HepG2 (cell line): ENCODE data around the gene SH3D19. TPM values are rescaled to one million over a fixed set of nuclear protein-coding genes. Genes with fewer than 3 reads are reported as not detected.
"Not testable (repeated sequence)": the region's sequence is repeated elsewhere in the genome, so short reads cannot be mapped to it uniquely, and the experiment has no call there.

Experiments used
- ATAC-seq: fragments of 200-7000 bp; cut with Tn5 transposase; 3 replicates; pipeline ENCODE4 v1.9.1; 2020; ENCODE audit warnings: mild to moderate bottlenecking, moderate library complexity
- BruUV-seq: library from RNA; stranded (reverse); fragments of 400-500 nt; replicated peaks from 2 replicates; lab custom pipeline; 2021; lab: Mats Ljungman, UMichigan
- CTCF ChIA-PET: fragments of 300-600 bp; formaldehyde crosslinking; extraction: SDS; loops from one replicate; lab custom pipeline; 2021; ENCODE audit warnings: low total read pairs, inconsistent platforms, low intra/inter-chr PET ratio; lab: Yijun Ruan, JAX
- POLR2A ChIA-PET: fragments of 350-600 bp; sonication (Branson Sonifier 250); formaldehyde crosslinking; loops from one replicate; lab custom pipeline; 2020; ENCODE audit warnings: antibody characterized with exemption, inconsistent platforms; lab: Yijun Ruan, JAX
- DNase-seq: peaks from one replicate; pipeline ENCODE4 v3.0.0-alpha.2; 2015; ENCODE audit warnings: low spot score
- FAIRE-seq: peaks from 3 replicates; lab custom pipeline; 2011; peaks lifted over from hg19 to GRCh38; lab: Jason Lieb, UNC
- H2AFZ ChIP-seq: one replicate; pipeline ENCODE4 v1.6.1; 2011; ENCODE audit warnings: low read length, inconsistent platforms
- H3K27ac ChIP-seq: fragments of 300-600 bp; 3 replicates; pipeline ENCODE4 v1.8.0; 2011; ENCODE audit warnings: mixed run types, mild to moderate bottlenecking, mixed read lengths, low read length, inconsistent platforms; ENCODE audit not compliant: insufficient read depth; ENCODE audit errors: extremely low read length
- H3K27me3 ChIP-seq, 2 experiments: fragments of 200-600 bp in 1 of 2; 2 replicates in 1 of 2; 3 replicates in 1 of 2; pipeline versions ENCODE4 v1.6.0 to v1.8.0; 2011; ENCODE audit warnings: low read length in 2 of 2, mild to moderate bottlenecking in 2 of 2, moderate library complexity in 2 of 2, inconsistent platforms in 1 of 2; ENCODE audit not compliant: insufficient read depth in 2 of 2, control insufficient read depth in 1 of 2
- H3K36me3 ChIP-seq, 2 experiments: fragments of 200-600 bp in 1 of 2; replicated peaks in 1 of 2; 2 replicates in 1 of 2; 3 replicates in 1 of 2; pipeline versions ENCODE4 v1.5.1 to v1.8.0; 2011; ENCODE audit warnings: low read length in 2 of 2, inconsistent platforms in 1 of 2; ENCODE audit not compliant: insufficient read depth in 2 of 2, control insufficient read depth in 1 of 2
- H3K4me1 ChIP-seq: 2 replicates; pipeline ENCODE4 v1.5.1; 2012; ENCODE audit warnings: low read length, inconsistent platforms; ENCODE audit not compliant: insufficient read depth
- H3K4me2 ChIP-seq: 2 replicates; pipeline ENCODE4 v1.6.0; 2011; ENCODE audit warnings: low read depth, low read length, inconsistent platforms
- H3K4me3 ChIP-seq, 3 experiments: fragments of 200-600 bp in 1 of 3; sonication (generic), shearing (Covaris generic) in 1 of 3; replicated peaks in 1 of 3; 2 replicates each; pipeline ENCODE4 v1.5.1; 2011 to 2016; ENCODE audit warnings: low read length in 3 of 3, inconsistent platforms in 2 of 3, low read depth in 2 of 3, mild to moderate bottlenecking in 2 of 3, control low read depth in 1 of 3, mixed read lengths in 1 of 3; ENCODE audit not compliant: insufficient read depth in 1 of 3
- H3K79me2 ChIP-seq: one replicate; pipeline ENCODE4 v1.6.1; 2011; ENCODE audit warnings: low read length, inconsistent platforms; ENCODE audit not compliant: insufficient read depth
- H3K9ac ChIP-seq: 2 replicates; pipeline ENCODE4 v1.6.0; 2011; ENCODE audit warnings: mild to moderate bottlenecking, low read depth, low read length, inconsistent platforms; ENCODE audit not compliant: insufficient read depth
- H3K9me3 ChIP-seq: 2 replicates; pipeline ENCODE4 v1.5.1; 2012; ENCODE audit warnings: mild to moderate bottlenecking, low read length
- H4K20me1 ChIP-seq: 2 replicates; pipeline ENCODE4 v1.6.0; 2011; ENCODE audit warnings: inconsistent platforms, mild to moderate bottlenecking, low read length, moderate library complexity; ENCODE audit not compliant: insufficient read depth
- AGO2 ChIP-seq: fragments of 200-400 bp; formaldehyde crosslinking; optimal IDR thresholded peaks from 2 replicates; pipeline ENCODE3; 2017; ENCODE audit warnings: mild to moderate bottlenecking, low read depth, low read length, moderate library complexity
- CTCF ChIP-seq: sonication (generic); formaldehyde crosslinking; IDR thresholded peaks from 2 replicates; pipeline ENCODE4 v1.5.0; 2020; ENCODE audit warnings: mild to moderate bottlenecking, missing genetic modification reagents, moderate library complexity
- GATAD1 ChIP-seq: IDR thresholded peaks from 2 replicates; pipeline ENCODE4 v1.6.1; 2016; ENCODE audit warnings: missing genetic modification reagents, missing compliant biosample characterization
- RFX3 ChIP-seq: IDR thresholded peaks from 2 replicates; pipeline ENCODE4 v1.6.1; 2016; ENCODE audit warnings: missing biosample characterization, missing genetic modification reagents
- SMAD1 ChIP-seq: sonication (generic); formaldehyde crosslinking; IDR thresholded peaks from 2 replicates; pipeline ENCODE4 v1.4.0; 2020; ENCODE audit warnings: missing genetic modification reagents, low read depth, mild to moderate bottlenecking, borderline replicate concordance
- STAG1 ChIP-seq: sonication (generic); formaldehyde crosslinking; IDR thresholded peaks from 2 replicates; pipeline ENCODE4 v1.4.0; 2020; ENCODE audit warnings: missing genetic modification reagents
- ZNF143 ChIP-seq: sonication (generic); formaldehyde crosslinking; IDR thresholded peaks from 2 replicates; pipeline ENCODE4 v1.4.0; 2020; ENCODE audit warnings: missing genetic modification reagents
- WGBS: methylation state at CpG from one replicate; pipeline ENCODE4 v1.1.6; 2017; ENCODE audit warnings: low lambda C conversion rate; 5-methylcytosine and 5-hydroxymethylcytosine counted together
- in situ Hi-C: cut with HindIII; loops from 2 replicates; pipeline ENCODE4 v1.10.0; 2017; ENCODE audit warnings: low pct_unique_long_range_greater_than_20kb; ENCODE audit not compliant: extremely low pct_ligation_motif_present
- intact Hi-C: fragments of 100-400 bp; cut with micrococcal nuclease; formaldehyde crosslinking; loops from one replicate; pipeline ENCODE4 v1.10.0; 2022; ENCODE audit not compliant: unreplicated experiment
- polyA plus RNA-seq, 8 experiments: library from polyadenylated mRNA; depleted of rRNA in 3 of 8; stranded (reverse) in 7 of 8; unstranded in 1 of 8; fragments of >200 nt; fragmentation: Illumina TruSeq in 4 of 8; extraction: Trizol in 4 of 8; gene quantifications; 2 replicates each; pipeline versions ENCODE4 v1.2.1 to v1.2.3, GENCODE V29; 2011 to 2016; ENCODE audit warnings: low read depth in 4 of 8, missing spikeins in 1 of 8, mixed read lengths in 1 of 8; ENCODE audit not compliant: insufficient read depth in 1 of 8
- total RNA-seq, 5 experiments: library from RNA; depleted of rRNA; stranded (reverse); fragments of >200 nt; fragmentation: Illumina TruSeq; extraction: Trizol; gene quantifications; 2 replicates each; pipeline ENCODE4 v1.2.3, GENCODE V29; 2016; ENCODE audit warnings: low read depth in 1 of 5

The SH3D19 gene
- total and polyA plus RNA-seq, 2 of the 13 experiments (the other 11 are each of a cell fraction or from before 2014, with no cell fraction given) = 31.2 to 38.0 TPM

- H3K4me2 ChIP-seq = no peak overlapping the region
- peaks cover 59% of the 10 kb centered on the region for H3K79me2 ChIP-seq
- no peak overlapping the region for H2AFZ ChIP-seq
- TF ChIP-seq CTCF (0 out of 2 replicates have a peak, but pooled peaks have one; percentile 6), GATAD1 (CRISPR knock-in tag) (no peak), RFX3 (CRISPR knock-in tag) (no peak), ZNF143 (no peak), STAG1 (CRISPR knock-in tag) (peak; percentile 12; the same call in 1 of the 2 replicates)
- H3K27ac ChIP-seq = no peak overlapping the region
- H4K20me1 ChIP-seq = peaks cover 10% of the 10 kb centered on the region
- WGBS = 67% methylated on average over 3 of the region's 3 CpGs
- ATAC-seq = no peak
- ChIA-PET POLR2A (no interaction called here), CTCF (no interaction called here)
- no peaks in the 10 kb centered on the region for H3K4me1 ChIP-seq
- H3K36me3 ChIP-seq = 0 out of 5 replicates have a peak, but pooled peaks cover 0 to 10% of the 10 kb centered on the region in 2 experiments
- no peak overlapping the region for H3K9ac ChIP-seq
- BruUV-seq = no TSS peak
- H3K9me3 ChIP-seq = no peaks in the 10 kb centered on the region
- in situ Hi-C loops (no loop called here), intact Hi-C loops (no loop called here)
- no peak overlapping the region for H3K4me3 ChIP-seq
- DNase-seq = no peak
- no peak for FAIRE-seq
- H3K27me3 ChIP-seq = no peaks in the 10 kb centered on the region
Measured at GRCh38 chr4:151238477-151238876, 86.9 kb downstream of the SH3D19 start.

GRCh38 chr4:151236036-151236435 is 89.4 kb downstream of the SH3D19 start:
- Histone ChIP-seq H3K4me3 (no peak overlapping the region), H3K9ac (no peak overlapping the region), H3K36me3 (peaks cover 0 to 10% of the 10 kb centered on the region in 2 experiments; a peak in 1 of 5 replicates), H3K27me3 (no peaks in the 10 kb centered on the region), H2AFZ (no peak overlapping the region), H3K4me1 (no peaks in the 10 kb centered on the region), H3K9me3 (no peaks in the 10 kb centered on the region), H3K79me2 (peaks cover 48% of the 10 kb centered on the region), H3K4me2 (no peak overlapping the region), H3K27ac (no peak overlapping the region), H4K20me1 (peaks cover 10% of the 10 kb centered on the region)
- 100% methylated on average over 2 of the region's 27 CpGs for WGBS
- CTCF ChIA-PET = no interaction called here
- ATAC-seq (peak; percentile 34), DNase-seq (no peak), FAIRE-seq (no peak)
- POLR2A ChIA-PET = interaction anchor here (1.5 kb wide), 1 partner anchor 89 kb away, joined by 6 read pairs; the partner anchor contains the start of gene SH3D19
- no TSS peak for BruUV-seq
- in situ Hi-C loops (no loop called here), intact Hi-C loops (no loop called here)
- TF ChIP-seq AGO2 (peak; percentile 76), SMAD1 (CRISPR knock-in tag) (no peak)

GRCh38 chr4:151235373-151235772 is 90.0 kb downstream of the SH3D19 start:
- H3K27ac ChIP-seq, H3K4me1 ChIP-seq, intact Hi-C loops, FAIRE-seq, H3K9me3 ChIP-seq, DNase-seq, H3K4me3 ChIP-seq, H3K9ac ChIP-seq, H3K27me3 ChIP-seq, H3K36me3 ChIP-seq, H4K20me1 ChIP-seq, in situ Hi-C loops, BruUV-seq, ATAC-seq, CTCF ChIA-PET, H2AFZ ChIP-seq, H3K4me2 ChIP-seq: not testable (repeated sequence)
- POLR2A ChIA-PET = interaction anchor here (1.5 kb wide), 1 partner anchor 90 kb away, joined by 6 read pairs; the partner anchor contains the start of gene SH3D19
- peaks cover 45% of the 10 kb centered on the region for H3K79me2 ChIP-seq
- WGBS = 93% methylated on average over 1 of the region's 1 CpG
